Fibroblast of lung (primary cell): Measurements from ENCODE around the gene GTF2F2. TPM values are rescaled to one million over a fixed set of nuclear protein-coding genes. Genes with fewer than 3 reads are reported as not detected.

Experiments
- DNase-seq, 2 donors: peaks; one replicate each; pipeline versions ENCODE4 v3.0.0 to v3.0.0-alpha.2; 2010; ENCODE audit warnings: low read depth in 2 of 2
- H2AFZ ChIP-seq: 2 replicates; pipeline ENCODE4 v1.5.1; 2012; ENCODE audit warnings: low read length, control low read depth, inconsistent platforms
- H3K27ac ChIP-seq: 2 replicates; pipeline ENCODE4 v1.5.1; 2011; ENCODE audit warnings: low read length, control low read depth; ENCODE audit not compliant: insufficient read depth
- H3K27me3 ChIP-seq: 2 replicates; pipeline ENCODE4 v1.5.1; 2011; ENCODE audit warnings: mild to moderate bottlenecking, low read length; ENCODE audit not compliant: control insufficient read depth, insufficient read depth
- H3K36me3 ChIP-seq: 2 replicates; pipeline ENCODE4 v1.5.1; 2011; ENCODE audit warnings: low read length; ENCODE audit not compliant: control insufficient read depth, insufficient read depth
- H3K4me1 ChIP-seq: 2 replicates; pipeline ENCODE4 v1.5.1; 2011; ENCODE audit warnings: low read length; ENCODE audit not compliant: control insufficient read depth, insufficient read depth; ENCODE audit errors: extremely low read depth
- H3K4me2 ChIP-seq: 2 replicates; pipeline ENCODE4 v1.5.1; 2011; ENCODE audit warnings: low read length, control low read depth; ENCODE audit not compliant: insufficient read depth; ENCODE audit errors: extremely low read depth
- H3K4me3 ChIP-seq, 4 experiments: fragments of 200-600 bp in 1 of 4; sonication (generic) in 1 of 4; replicated peaks in 1 of 4; 2 replicates each; pipeline ENCODE4 v1.5.1; 2011 to 2016; ENCODE audit warnings: low read length in 4 of 4, low read depth in 3 of 4, mild to moderate bottlenecking in 3 of 4, control low read depth in 2 of 4, inconsistent platforms in 1 of 4, mixed read lengths in 1 of 4; ENCODE audit not compliant: insufficient read depth in 1 of 4; ENCODE audit errors: control extremely low read depth in 1 of 4
- H3K79me2 ChIP-seq: 2 replicates; pipeline ENCODE4 v1.5.1; 2012; ENCODE audit warnings: mild to moderate bottlenecking, low read length, inconsistent platforms; ENCODE audit not compliant: control insufficient read depth, insufficient read depth
- H3K9ac ChIP-seq: 2 replicates; pipeline ENCODE4 v1.5.1; 2011; ENCODE audit warnings: mild to moderate bottlenecking, low read length, control low read depth; ENCODE audit not compliant: insufficient read depth
- H3K9me3 ChIP-seq: 2 replicates; pipeline ENCODE4 v1.5.1; 2012; ENCODE audit warnings: low read depth, low read length; ENCODE audit not compliant: control insufficient read depth, insufficient read depth
- H4K20me1 ChIP-seq: 2 replicates; pipeline ENCODE4 v1.5.1; 2011; ENCODE audit warnings: low read length; ENCODE audit not compliant: control insufficient read depth, insufficient read depth; ENCODE audit errors: extremely low read depth
- CTCF ChIP-seq, 2 donors: IDR thresholded peaks in 1 of 2; conservative IDR thresholded peaks in 1 of 2; 1 replicate in 1 of 2; 2 replicates in 1 of 2; pipeline ENCODE4 v1.5.1; 2011 to 2012; ENCODE audit warnings: low read length in 2 of 2, control low read depth in 1 of 2, inconsistent platforms in 1 of 2, low read depth in 1 of 2, mild to moderate bottlenecking in 1 of 2
- EZH2 ChIP-seq: IDR thresholded peaks from 2 replicates; pipeline ENCODE4 v1.5.1; 2012; ENCODE audit warnings: low read length, control low read depth, mild to moderate bottlenecking; ENCODE audit errors: missing control alignments
- polyA plus RNA-seq, 2 donors: library from polyadenylated mRNA; depleted of rRNA in 1 of 2; stranded (reverse) in 1 of 2; unstranded in 1 of 2; fragments of >200 nt; gene quantifications; 2 replicates each; pipeline ENCODE4 v1.2.1, GENCODE V29; 2011 to 2012; ENCODE audit warnings: missing spikeins in 1 of 2
- total RNA-seq: library from RNA; depleted of rRNA; stranded (reverse); fragments of >200 nt; gene quantifications from 2 replicates; pipeline ENCODE4 v1.2.1, GENCODE V29; 2014

Gene GTF2F2
- total and polyA plus RNA-seq, 2 donors (not counting 1 experiment from before 2014, with no cell fraction given), result 23.4 to 31.7 TPM

- H3K27me3 ChIP-seq, result no peaks in the 10 kb centered on the region
- H3K27ac ChIP-seq, result no peak overlapping the region
- no peak for DNase-seq
- H2AFZ ChIP-seq, result no peak overlapping the region
- H3K79me2 ChIP-seq, result peaks cover 23% of the 10 kb centered on the region
- peaks cover 19% of the 10 kb centered on the region for H3K36me3 ChIP-seq
- peaks cover 22% of the 10 kb centered on the region for H3K4me1 ChIP-seq
- no peaks in the 10 kb centered on the region for H3K9me3 ChIP-seq
- H3K4me3 ChIP-seq, result no peak overlapping the region
- H3K9ac ChIP-seq, result no peak overlapping the region
- H4K20me1 ChIP-seq, result peaks cover 1% of the 10 kb centered on the region
- H3K4me2 ChIP-seq, result no peak overlapping the region
- TF ChIP-seq CTCF (conservative IDR thresholded peaks at IDR 0.05 in 1 of 2, IDR thresholded peaks at IDR 0.05 in 1 of 2; ENCODE audit: low read depth in 1 of 2, low read length in 2 of 2), result no peak
- no peak for TF ChIP-seq EZH2
Observed at GRCh38 chr13:45333251-45333976, 213.1 kb downstream of the GTF2F2 start.

Other genes starting within 250 kb of the GTF2F2 start
- gene NUFIP1, start 131.0 kb upstream of the GTF2F2 start, total RNA-seq, result 3.3 and 3.5 TPM in 2 replicates
- 5.3 and 7.3 TPM in 2 replicates for gene NUFIP1, start 131.0 kb upstream of the GTF2F2 start, polyA plus RNA-seq
- gene GPALPP1, start 131.0 kb upstream of the GTF2F2 start, total RNA-seq, result 22.1 and 37.7 TPM in 2 replicates
- gene GPALPP1, start 131.0 kb upstream of the GTF2F2 start, polyA plus RNA-seq, result 21.3 and 21.7 TPM in 2 replicates
- gene KCTD4, start 80.5 kb downstream of the GTF2F2 start, total RNA-seq, result under 0.01 TPM in 1 of 2 replicates, not detected in the other
- 0.07 and 0.54 TPM in 2 replicates for gene KCTD4, start 80.5 kb downstream of the GTF2F2 start, polyA plus RNA-seq
- gene TPT1, start 220.7 kb downstream of the GTF2F2 start, total RNA-seq, result 2,237 and 3,546 TPM in 2 replicates
- 4,519 and 5,502 TPM in 2 replicates for gene TPT1, start 220.7 kb downstream of the GTF2F2 start, polyA plus RNA-seq